GM18907 (cell line): Measurements from ENCODE around the gene SPTSSA.
A peak's percentile ranks its signal among the peaks of the same experiment; 100 is the strongest.

Source experiments
- ATAC-seq: cut with Tn5 transposase; IDR thresholded peaks from one replicate; pipeline ENCODE4 v1.9.1; 2021; ENCODE audit warnings: mild to moderate bottlenecking, moderate library complexity; ENCODE audit not compliant: unreplicated experiment

The SPTSSA gene

DNA sequence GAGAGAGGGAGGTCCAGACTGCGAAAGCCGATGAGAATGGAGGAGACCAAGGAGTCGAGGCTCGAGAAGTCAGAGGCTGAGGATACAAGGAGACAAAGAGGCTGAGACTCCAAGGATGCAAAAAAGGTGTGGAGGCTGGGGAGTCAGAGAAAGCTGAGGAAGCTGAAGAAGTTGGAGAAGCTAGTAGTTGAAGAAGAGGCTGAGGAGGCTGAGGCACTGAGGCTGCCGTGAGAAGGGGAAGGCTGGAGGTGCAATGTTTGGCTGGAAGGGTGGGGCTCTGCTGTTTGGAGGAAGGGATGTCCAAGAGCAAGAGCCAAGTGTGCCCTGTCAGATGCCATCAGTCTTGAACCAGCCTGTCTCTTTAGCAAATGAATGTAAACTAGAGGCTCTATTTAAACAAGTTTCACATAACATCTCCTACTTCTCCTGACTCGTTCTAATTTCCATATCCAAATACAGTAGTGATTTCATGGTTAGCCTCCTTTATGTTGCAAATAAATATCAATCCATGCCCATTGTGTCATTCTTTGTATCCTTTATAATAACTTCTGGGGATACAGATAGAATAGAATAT lies 10.8 kb upstream of the SPTSSA start:
- ATAC-seq: no peak

DNA sequence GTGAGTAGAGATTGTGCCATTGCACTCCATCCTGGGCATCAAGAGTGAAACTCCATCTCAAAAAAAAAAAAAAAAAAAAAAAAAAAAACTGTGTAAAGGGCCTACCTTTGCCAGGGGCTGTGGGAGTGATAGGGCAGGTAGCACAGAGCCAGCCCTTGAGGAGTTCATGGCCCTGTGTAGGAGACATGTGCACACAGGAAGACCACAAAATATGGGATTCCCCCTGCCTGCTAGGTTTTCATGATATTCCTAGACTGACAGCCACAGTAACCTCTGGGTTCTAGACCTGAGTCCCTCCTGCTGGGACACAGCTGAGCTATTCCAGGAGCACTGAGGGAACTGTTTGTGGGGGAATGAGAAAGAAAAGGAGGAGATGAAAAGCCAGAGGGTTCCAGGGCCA lies 8.3 kb upstream of the SPTSSA start:
- ATAC-seq: no peak

DNA sequence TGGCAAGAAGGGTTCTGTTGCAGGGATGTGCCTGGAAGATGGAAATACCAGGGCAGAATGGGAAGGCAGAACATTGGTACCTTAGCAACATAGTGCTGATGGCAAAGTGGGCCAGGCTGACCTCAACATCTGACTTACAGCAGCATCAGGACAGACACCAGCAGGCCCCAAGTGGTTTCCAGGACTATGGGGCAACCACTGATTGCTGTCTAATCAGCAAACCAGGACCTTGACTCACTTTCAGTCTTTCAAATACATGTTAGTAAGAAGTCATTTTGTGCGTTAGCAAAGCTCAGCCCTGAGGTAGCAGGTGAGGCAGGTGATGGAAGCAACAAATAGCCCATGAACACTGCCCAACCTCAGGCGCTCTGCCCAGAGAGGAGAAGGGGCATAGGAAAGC lies 4.7 kb upstream of the SPTSSA start:
- no peak for ATAC-seq

DNA sequence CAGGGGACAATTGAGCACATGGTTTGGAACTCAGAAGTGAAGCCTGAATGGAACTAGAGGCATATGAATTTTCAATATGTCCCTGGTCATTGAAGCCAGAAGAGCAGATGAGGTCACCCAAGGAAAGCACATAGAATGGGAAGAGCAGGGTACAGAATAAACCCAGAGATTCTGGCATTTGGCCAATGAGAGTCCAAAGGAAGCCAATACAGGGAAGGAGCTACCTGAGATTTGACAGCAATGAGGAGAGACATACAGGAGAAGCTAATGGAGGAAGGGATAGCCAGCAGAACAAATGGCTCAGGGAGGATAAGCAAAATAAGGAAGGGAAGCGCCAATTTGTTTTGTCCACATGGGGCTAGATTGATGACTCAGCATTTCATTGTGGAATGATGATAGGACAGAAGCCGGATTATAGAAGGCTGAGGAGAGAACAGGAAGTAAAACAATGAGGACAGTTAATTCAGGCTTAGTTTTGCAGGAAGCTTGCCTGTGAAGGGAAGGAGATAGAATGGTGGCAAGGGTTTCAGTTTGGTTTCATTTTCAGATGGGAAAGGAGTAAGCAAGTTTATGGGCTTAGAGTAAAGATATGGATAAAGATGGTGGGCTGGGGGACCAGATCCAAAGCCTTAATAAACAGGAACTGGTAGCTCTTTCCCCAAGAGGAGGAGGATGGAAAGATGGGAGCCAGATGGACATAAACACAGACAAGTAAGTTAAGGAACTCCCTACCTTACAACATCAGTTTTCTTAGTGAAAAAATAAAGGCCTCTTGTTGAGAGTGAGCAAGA lies 3.2 kb upstream of the SPTSSA start:
- ATAC-seq: no peak

DNA sequence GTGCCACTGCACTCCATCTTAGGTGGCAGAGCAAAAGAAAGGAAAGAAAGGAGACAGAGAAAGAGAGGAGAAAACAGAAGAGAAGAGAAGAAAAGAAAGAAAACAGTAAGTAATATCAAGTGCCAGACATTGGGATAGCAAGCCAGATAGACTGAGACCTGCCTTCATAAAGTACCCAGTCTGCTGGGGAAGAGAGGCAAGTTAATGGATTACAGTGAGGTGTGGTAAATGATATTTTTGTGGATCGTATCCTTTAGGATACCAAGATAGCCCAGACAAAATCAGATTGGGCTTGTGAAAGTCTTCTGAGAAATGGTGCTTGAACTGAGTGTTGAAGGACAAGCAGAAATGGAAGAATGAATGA lies 1.5 kb upstream of the SPTSSA start:
- ATAC-seq: no peak

DNA sequence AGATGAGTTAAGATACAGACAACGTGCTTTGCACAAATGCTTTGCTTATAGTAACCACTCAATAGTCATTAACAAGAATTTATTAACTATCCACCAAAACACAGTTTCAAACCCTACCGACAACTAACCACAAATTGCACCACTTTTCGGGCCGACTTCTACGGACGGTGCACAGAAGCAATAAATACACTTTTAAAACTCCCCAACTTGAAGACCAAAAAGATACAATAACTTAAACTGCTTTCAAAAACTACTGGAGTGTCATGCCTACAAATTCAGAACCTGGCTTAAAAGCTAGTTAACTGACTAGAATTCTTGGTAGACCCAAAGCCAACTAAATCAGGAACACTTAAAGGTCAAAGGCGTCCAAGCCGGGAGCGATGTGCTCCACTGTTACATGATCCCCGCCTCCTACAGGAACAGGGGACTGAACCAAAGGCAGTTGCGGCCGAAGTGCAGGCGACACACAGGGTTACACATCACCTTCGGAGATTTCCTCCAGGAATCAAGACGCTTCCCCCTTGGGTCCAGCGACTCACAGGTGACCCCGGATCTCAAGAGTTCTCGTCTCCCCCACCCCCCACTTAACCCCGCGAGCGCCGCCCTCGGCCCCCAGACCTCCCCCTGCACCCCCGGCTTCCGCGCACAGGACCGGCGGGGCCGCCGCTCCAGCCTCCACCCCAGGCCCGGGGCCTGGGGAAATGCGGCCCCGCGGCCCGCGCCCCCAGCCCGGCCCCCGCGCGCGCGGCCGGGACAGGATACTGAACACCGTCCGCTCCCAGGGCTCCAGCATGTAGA lies 507 bp downstream of the SPTSSA start:
- ATAC-seq: peak; percentile 30

DNA sequence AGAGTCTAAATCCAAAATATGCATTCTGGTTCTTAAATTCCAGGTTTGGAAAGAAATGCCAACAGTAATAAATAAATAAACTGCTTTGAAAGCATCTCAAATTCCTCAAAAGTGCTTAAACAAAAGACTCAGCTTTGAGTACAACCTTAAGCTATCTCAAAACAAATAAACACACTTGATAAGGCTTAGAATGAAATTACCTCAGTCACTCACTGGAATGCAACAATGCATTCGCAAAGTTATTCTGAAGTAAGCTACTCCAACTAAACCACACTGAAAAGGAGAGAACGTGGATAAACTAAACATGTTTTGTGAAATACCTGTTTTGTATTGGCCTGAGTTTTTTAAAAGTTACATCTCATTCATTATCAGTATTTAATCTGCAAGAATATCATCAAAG lies 1.2 kb downstream of the SPTSSA start:
- ATAC-seq: no peak

DNA sequence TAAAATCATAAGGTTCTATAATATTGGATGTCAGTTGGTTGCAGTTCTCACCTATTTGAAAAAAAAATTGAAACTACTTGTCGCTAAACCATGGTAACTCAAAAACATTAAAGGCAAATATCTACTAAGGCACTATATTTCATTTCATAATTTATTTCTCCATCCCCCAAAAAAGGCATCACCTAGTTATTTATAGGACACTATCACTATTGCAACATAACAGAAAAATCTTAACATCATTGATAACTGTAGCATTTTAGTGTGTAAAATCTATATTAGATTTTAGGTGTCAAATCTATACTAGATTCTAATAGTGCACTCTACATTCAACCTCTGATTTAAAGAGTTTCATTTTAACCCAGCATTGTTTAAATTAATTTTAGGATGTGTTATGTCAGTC lies 1.7 kb downstream of the SPTSSA start:
- no peak for ATAC-seq

DNA sequence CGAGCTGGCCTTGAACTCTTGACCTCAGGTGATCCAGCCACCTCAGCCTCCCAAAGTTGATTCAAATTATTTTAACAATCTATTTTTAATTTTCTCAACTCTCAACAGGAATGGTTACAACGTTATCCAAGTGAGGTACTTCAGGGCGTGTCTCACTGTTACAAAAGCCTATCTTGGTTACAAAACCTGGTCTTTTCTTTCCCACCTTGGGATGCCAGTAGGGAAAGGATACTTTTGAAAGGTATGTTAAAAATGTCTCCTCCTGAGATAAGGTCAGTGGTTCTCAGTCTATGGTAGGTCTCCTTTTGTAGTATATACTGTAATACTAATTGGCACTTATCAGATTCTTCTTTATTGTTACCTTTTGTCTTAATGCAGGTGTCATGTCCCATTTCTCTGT lies 4.9 kb downstream of the SPTSSA start:
- no peak for ATAC-seq

DNA sequence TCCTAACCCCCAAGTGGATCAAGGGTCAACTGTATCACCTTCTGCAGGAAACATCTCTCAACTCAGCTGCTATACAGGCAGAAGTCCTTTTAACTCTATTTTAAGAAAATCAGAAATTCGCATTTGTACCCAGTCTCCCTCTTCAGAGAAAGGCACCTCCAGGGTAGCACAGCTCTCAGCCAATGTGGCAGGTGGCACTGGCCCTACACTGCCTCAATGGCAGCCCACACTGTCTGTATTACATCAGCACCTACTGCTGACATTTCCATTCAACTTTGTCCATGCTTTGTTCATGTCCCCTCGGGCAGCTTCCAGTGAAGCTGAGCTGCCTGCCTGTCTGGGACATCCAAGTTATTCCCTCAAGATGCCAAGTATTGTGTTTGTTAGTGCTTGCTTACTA lies 8.8 kb downstream of the SPTSSA start:
- no peak for ATAC-seq

DNA sequence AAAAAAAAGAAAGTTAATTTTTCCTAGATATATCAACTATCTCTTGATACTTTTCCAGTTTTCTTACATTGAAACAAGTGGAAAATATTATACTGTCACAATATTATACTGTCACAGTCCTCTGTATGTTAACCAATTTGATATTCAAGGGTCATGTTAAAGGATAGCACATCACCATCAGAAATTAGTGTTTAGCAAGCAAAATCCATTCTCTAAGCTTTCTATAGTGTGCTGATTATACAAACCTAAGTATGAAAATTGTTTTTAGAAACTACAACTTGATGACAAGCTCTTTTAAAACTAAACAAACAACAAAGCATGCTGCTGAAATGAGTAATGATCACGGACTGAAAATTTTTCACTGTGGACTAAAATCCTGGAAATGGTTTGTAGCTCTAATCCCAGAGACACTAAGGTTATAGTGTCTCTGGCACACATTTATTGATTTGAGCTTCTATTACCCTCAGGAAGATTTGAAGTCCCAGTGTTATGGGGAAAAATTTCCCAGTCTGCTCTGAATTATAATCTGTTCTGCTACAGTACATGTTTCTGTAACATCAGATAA lies 9.7 kb downstream of the SPTSSA start:
- no peak for ATAC-seq

DNA sequence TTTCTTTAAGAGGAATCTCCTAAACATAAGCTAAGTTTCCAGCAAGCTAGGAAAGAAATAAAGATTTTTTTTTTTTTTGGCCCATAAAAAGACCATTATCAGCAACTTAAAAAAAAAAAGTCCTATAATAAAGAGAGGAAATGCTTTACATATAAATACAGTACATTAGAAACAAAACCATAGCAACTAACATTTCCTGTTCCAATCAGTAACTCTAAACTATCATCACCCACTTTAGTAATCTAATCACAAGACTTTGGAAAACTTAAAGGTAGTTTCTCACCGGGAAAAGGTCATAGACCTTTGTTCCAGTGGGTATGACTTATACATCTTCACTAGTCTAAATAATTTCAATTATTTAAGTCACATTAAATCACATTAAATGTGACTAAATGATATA lies 11.1 kb downstream of the SPTSSA start:
- no peak for ATAC-seq

DNA sequence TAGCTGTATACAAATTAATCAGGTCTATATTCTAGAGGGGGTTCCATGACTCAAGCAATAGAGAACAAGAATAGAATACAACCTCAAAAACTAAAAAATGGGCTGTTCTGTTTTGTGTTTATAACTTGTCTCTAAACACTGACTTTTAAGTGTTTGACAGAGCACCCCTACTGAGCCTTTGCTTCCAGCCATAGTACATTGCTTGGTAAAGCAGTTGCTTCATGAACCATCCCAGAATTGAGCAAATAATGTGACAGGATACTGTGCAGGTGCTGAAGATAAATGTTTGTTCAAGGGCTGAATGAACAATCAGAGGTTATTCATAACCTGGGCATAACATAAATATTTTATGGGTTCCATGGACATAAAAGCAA lies 11.5 kb downstream of the SPTSSA start:
- ATAC-seq: no peak

DNA sequence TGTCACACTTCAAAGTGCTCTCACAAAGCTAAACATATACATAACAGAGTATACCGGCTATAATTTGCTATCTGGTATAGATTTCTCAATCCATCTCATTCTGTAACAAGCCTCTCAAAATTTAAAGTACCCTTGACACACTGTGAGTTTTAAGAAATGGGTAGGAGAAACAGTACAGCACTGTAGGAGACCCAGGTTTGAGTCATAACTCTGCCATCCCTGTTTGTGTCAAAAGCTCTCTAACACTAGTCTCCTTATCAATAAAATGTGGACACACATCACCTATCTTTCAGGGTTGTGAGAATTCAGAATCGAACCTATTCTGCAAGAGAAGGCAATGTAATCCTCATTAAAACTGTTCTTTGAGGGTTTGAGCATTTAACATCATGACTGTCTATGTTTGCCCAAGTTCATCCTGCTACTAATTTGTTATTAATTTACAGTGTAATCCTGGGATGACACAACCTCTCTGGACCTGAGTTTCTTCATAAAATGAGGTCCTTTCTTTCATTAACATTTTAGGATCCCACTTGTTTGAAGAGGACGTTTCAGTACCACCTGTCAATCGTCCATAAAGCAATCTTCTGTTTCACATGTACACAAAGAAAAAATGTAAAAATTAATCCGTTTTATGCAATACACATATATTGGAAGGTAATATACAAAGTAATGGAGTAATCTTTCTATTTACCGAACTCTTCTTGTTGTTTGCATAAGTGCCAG lies 12.1 kb downstream of the SPTSSA start:
- no peak for ATAC-seq

DNA sequence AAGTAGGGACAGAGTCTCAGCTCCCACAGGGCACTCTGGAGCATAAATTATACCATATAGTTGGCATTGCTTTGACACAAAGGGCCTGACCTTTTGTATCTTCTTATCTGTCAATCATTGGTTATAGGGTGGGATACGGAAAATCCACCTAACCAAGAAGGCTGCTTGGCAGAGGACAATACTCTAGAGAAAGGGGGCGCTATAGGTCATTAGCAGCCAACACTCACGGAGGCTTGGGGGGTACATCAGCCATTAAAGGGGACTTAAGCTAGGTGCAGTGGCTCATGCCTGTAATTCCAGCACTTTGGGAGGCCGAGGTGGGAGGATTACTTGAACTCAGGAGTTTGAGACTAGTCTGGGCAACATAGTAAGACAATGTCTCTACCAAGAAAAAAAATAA lies 22.9 kb downstream of the SPTSSA start:
- no peak for ATAC-seq

DNA sequence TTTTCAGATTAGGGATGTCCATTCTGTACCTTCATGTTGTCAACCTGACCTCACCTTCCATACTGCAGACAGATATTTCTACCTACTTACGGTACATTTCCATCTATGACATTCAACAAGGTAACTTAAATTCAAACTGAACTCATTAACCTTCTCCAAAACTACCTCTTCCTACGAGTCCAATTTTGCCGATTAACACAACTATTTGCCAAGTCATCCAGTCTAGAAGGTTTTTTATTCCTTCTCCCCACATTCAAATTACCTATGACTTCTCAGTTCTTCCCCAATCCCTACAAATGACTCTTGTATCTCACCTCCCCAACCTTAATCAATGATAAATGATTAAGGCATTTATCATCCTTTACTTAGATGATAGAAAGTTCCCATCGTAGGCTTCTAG lies 23.6 kb downstream of the SPTSSA start:
- no peak for ATAC-seq

DNA sequence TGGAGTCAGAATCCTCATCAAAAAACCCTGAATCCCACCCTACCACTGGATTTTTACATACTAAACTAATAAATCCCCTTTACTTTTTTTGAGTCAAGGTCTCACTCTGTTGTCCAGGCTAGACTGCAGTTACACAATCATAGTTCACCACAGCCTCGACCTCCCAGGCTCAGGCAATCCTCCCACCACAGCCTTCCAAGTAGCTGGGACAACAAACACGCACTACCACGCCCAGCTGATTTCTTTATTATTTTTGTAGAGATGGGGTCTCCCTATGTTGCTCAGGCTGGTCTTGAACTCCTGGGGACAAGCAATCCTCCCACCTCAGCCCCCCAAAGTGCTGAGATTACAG lies 24.3 kb downstream of the SPTSSA start:
- no peak for ATAC-seq

DNA sequence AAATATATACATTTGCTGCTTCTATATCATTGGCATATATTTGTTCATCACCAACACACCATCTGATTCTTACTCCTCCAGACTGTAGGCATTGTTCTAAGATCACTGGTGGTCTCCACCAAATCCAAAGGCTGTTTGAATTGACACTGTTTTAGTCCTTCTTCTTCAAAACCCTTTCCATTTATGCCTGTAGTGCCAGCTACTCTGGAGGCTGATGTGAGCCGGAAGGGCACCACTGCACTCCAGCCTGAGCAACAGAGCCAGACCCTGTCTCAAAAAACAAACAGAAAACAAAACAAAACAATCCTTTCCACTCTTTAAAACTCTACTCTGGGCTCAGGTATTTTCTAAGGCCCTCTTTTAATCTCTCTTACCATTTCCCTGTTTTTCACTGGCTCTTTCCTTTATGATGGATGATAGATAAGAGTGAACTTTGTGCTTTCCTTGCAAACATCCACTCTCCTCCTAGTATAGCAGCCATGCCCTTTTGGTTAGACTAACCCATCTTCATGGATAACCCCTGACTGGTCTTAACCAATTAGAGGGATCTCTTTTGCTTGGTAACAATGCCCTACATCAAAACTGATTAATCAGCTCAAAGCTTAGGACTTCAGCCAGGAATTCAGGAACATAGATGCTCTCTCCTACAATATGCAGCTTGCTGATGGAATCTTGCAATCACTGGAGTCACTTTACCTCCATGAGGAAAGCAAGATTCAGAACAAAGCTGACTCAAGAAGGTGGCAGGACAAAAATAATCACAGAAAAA lies 24.9 kb downstream of the SPTSSA start:
- no peak for ATAC-seq

DNA sequence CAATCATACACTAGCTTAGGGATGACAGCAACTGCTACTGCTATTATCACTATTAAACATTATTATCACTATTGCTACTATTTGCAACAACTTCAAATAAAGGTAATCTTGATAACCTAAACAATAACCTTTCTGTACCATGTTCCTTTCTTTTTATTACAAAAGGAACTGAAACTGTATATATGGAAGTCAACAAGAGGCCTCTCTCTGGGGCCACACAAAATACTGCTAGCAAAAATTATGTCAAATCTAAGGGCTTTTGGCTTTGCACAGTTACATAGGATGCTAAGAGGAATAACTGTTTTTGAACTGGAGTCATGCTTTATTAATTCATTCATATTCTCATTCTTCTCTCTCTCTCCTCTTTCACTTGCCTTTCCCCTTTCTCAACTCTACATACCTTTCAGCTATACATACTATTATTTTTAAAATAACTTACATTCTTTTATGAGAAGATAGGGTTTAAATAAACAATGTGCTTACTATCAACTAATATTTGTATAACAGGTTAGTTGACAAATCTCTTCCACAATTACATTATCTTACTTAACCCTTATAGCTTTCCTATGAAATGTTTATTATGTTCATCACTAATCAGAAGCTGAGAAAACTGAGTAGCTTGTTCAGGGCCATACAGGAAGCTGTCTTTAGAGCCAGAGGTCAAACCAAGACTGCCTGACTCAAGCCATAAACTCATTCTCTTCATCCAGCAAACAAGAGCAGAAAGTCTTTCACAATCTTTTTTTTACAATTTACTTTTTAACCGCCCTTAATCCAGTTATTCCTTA lies 25.7 kb downstream of the SPTSSA start:
- no peak for ATAC-seq

DNA sequence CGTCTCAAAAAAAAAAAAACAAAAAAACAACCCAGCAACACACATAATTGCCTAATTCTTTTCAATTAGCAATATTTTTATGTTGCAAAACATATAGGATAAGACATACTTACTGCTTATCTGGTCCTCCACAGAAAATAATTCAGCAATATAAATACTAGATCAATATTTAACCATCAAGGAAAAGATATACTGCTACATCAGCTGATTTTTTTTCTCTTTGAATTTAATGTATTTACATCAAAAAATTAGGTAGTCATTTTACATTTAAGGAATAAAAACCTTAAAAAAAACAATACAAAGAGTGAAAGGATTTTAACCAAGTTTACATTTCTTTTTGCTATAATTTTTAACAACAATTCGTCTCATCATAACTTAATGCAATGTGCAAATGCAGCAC lies 28.1 kb downstream of the SPTSSA start:
- ATAC-seq: no peak
